ENCODE data around the gene PAF1. TPM values are rescaled to one million over a fixed set of nuclear protein-coding genes. Genes with fewer than 3 reads are reported as not detected.

Gene PAF1
- total and polyA plus RNA-seq, 2 of the 13 experiments (the other 11 are each of a cell fraction or from before 2014, with no cell fraction given) = 30.2 to 31.1 TPM

- no peak for TF ChIP-seq ZXDC (CRISPR knock-in tag; IDR thresholded peaks at IDR 0.05)
- no peak for TF ChIP-seq FUBP1 (CRISPR knock-in tag; IDR thresholded peaks at IDR 0.05; ENCODE audit: borderline replicate concordance)
- no peak for TF ChIP-seq MAFF (IDR thresholded peaks at IDR 0.05; ENCODE audit: low read depth, low read length)
- no peak for TF ChIP-seq ELK4 (CRISPR knock-in tag; IDR thresholded peaks at IDR 0.05; ENCODE audit: borderline replicate concordance)
- TF ChIP-seq ZSCAN12 (CRISPR knock-in tag; IDR thresholded peaks at IDR 0.05) = no peak
- TF ChIP-seq GLI4 (CRISPR knock-in tag; IDR thresholded peaks at IDR 0.05; ENCODE audit: borderline replicate concordance) = no peak
- no peak for TF ChIP-seq ZNF251 (CRISPR knock-in tag; IDR thresholded peaks at IDR 0.05)
- no peak for TF ChIP-seq ZNF121 (CRISPR knock-in tag; IDR thresholded peaks at IDR 0.05)
- no peak for TF ChIP-seq FOXA3 (CRISPR knock-in tag; IDR thresholded peaks at IDR 0.05)
- TF ChIP-seq ZNF710 (CRISPR knock-in tag; IDR thresholded peaks at IDR 0.05; ENCODE audit: borderline replicate concordance) = peak; percentile 57; the same call in 1 of the 2 replicates
- TF ChIP-seq SP1 (IDR thresholded peaks at IDR 0.05) = no peak
- no peak for TF ChIP-seq SP1 (CRISPR knock-in tag; IDR thresholded peaks at IDR 0.05)
- TF ChIP-seq MEIS2 (CRISPR knock-in tag; IDR thresholded peaks at IDR 0.05) = no peak; the same call in 1 of the 2 replicates
- no peak for TF ChIP-seq CREB3 (CRISPR knock-in tag; IDR thresholded peaks at IDR 0.05)
- TF ChIP-seq ZNF224 (CRISPR knock-in tag; IDR thresholded peaks at IDR 0.05) = 0 out of 2 replicates have a peak, but pooled peaks have one; percentile 10
- no peak for TF ChIP-seq TARDBP (CRISPR knock-in tag; IDR thresholded peaks at IDR 0.05)
- peak; percentile 98 for TF ChIP-seq HNRNPK (IDR thresholded peaks at IDR 0.05; ENCODE audit: low read depth, low read length, poor library complexity, severe bottlenecking)
- peak; percentile 88; the same call in 1 of the 2 replicates for TF ChIP-seq ZNF512 (CRISPR knock-in tag; IDR thresholded peaks at IDR 0.05)
These were observed 19.3 kb upstream of the PAF1 start (continued) for GRCh38 chr19:39410017-39410830.

Measured in HepG2 (cell line).